Fibroblast of skin of scalp (primary cell): Measurements from ENCODE around the gene BANP.
A peak's percentile ranks its signal among the peaks of the same experiment; 100 is the strongest.
"Not testable (repeated sequence)": the region's sequence is repeated elsewhere in the genome, so short reads cannot be mapped to it uniquely, and the experiment has no call there.

Experiments used
- DNase-seq: peaks from one replicate; pipeline ENCODE4 v3.0.0-alpha.2; 2013

The BANP gene

DNA sequence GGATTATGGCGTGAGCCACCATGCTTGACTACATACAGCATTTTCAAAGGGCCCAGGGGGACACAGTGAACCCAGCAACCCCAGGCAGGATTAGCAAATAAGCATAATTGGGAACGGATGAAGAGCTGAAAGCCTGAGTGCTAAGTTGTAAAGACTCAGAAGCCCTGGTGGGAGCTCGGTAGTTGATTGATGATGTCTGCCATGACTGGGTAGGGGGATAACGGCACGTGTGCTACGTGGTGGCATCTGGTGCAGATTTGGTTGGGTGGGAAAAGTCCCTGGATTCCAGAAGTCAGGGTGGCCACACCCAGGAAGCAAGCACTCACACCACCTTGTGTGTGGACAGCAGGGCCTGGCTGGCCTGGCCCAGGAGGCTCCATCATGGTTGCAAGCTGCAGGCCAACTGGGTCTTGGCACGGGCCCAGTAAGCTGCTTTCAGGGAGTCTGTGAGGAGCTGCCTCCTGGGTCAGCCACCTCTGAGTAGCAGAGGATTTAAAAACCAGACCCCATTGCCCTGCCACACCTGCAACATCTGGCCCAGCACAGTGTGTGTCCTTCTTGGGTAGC, 154.4 kb downstream of the BANP start:
- DNase-seq = not testable (repeated sequence)

- DNase-seq = not testable (repeated sequence)
Measured at GRCh38 chr16:88106566-88106965, 155.3 kb downstream of the BANP start.

GRCh38 chr16:88108762-88109161, 157.5 kb downstream of the BANP start:
- DNase-seq = no peak

GRCh38 chr16:88109726-88110621, 158.7 kb downstream of the BANP start:
- DNase-seq = not testable (repeated sequence)

- not testable (repeated sequence) for DNase-seq
Measured at GRCh38 chr16:88110875-88111494, 159.8 kb downstream of the BANP start.

DNA sequence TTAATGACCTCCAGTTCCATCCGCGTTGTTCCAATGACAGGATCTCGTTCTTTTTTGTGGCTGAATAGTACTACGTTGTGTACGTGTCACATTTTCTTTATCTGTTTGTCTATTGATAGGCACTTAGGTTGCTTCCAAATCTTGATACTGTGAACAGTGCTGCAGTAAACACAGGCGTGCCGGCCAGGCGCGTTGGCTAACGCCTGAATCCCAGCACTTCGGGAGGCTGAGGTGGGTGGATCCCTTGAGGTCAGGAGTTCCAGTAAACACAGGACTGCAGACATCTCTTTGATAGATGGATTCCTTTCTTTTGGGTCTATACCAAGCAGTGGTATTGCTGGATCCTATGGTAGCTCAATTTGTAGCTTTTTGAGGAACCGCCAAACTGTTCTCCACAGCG, 160.7 kb downstream of the BANP start:
- not testable (repeated sequence) for DNase-seq

DNA sequence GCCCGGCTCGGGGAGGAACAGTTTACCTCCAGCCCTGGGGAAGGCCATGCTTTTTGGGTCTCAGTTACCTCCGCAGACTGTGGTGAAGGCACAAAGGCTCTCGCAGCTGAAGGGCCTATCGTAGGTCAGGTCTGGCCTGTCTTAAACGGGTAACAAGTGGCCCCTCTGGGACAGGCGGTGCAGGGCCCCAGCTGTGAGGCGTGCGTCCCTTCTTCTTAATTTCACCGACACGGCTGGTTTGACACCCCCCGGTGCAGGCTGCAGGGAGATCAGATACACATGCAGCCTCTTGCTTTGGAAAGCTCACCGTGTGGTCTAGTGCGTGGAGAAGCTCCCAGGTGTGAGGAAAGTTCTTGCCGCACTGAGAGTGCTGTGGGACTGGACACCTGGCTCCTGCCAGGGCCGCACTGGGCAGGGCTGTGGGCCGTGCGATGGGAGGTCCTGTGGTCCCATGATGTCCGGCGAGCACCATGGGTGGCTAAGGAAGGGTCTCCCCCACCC, 162.4 kb downstream of the BANP start:
- no peak for DNase-seq

GRCh38 chr16:88114541-88115228, 163.5 kb downstream of the BANP start:
- not testable (repeated sequence) for DNase-seq

- DNase-seq = no peak
Measured at GRCh38 chr16:88116121-88116520, 164.9 kb downstream of the BANP start.

DNA sequence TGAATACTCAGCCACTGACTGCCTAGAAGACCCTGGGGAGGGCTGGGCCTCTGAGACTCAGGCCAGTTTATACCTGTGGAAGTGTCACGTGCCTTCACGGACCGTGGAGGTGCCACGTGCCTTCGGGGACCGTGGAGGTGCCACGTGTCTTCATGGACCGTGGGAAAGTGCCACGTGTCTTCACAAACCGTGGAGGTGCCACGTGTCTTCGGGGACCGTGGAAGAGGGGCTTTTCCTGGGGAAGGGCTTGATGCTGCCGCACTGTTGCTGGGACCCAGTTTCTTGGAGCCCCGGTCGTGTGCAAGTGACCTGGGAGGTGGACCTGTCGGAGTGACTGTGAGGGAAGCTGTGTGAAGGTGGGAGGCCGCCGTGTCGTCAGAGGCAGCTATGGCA, 166.2 kb downstream of the BANP start:
- no peak for DNase-seq

GRCh38 chr16:88118376-88118775, 167.1 kb downstream of the BANP start:
- DNase-seq = peak; percentile 8

DNA sequence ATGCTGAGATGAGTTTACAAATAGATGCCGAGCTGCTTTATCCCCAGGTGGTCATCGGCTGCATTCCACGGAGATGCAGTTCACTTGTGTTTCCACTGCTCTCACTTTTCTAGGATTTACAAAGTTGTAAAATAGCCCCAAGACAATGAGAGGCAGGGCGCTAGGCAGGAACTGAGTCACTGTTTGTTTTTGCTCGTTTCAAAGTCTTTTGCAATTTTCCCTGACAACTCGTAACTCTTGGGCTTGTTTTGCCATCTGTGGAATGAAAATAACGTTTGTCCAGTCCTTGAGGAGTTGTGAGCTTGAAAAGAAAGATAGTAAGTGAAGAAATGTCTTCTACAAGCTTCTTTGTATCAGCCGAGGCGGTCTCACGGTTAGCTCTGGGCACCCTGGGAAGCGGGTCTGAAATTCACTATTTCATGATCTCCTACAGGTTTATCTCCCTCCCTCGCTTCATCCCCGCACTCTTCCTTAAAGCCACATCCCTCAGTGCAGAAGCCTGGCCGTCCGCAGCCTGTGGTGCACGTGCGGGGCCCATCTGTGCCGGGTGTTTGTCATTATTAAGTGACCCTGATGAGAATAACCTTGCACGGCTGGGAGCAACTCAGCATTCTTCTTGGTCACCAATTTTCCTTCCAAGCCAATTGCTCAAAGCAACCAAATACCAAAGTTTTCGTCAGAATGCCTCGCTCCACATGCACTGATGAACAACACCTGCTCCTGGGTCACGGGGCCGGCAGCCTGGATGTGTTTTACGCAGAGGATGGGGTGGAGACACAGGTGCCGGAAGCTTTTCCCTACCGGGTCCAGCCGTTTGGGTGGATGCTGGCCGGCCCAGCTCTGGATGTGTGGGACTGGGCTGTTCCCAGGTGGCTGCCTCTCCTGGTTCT, 167.9 kb downstream of the BANP start:
- peak; percentile 88 for DNase-seq

DNA sequence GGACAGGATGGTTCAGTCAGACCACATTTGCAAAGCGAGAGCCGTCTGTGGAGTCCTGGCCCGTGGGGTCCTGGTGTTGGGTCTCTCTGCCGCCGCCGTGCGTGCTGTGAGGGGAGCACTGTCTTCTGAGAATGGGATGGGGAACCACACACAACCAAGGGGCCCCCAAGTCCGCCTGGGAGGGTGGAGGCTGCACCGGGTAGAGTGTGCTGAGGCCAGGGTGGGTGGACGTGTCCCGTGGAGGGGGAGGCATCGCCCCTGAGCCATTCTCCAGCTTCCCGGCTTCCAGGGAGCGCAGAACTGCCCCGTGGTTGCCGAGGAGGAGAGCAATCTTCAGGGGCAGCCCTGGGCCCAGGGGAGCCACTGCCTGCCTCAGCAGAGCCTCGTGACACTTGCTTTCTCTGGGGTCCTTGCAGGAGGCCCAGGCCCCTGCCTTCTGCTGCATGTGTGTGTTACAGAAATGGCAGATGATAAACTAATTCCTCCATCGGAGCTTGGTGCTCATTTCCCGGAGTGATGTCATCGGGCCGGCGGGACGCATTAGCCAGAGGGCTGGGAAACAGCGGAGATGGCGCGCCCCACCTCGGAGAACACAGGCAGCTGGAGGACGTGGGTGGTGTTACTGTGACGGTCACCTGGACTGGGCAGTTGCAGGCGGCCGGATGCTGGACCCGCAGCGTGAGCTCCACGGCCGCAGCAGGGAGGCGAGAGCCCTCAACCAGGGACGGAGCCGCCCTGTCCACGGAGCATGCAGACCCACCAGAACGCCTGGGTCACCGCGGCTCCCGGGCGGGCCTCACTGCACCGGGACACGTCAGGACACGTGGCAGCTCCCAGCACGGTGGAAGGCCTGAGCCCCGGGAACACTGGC, 168.9 kb downstream of the BANP start:
- not testable (repeated sequence) for DNase-seq

DNA sequence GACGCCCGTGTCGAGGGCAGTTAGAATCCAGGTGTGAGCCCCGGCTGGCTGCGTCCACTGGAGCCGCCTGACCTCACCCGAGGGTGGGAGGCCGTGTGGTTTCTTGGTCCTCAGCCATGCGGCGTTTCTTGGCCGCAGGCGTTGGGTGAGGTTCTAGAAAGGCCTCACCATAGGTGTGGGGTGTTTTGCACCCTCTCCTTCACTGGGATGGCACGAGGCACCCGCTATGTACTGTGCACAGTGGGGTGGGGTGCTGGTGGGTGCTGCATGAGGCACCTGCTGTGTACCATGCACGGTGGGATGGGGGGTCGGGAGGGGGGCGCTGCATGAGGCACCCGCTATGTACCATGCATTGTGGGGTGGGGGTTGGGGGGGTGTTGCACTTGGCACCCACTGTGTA, 169.6 kb downstream of the BANP start:
- no peak for DNase-seq

DNA sequence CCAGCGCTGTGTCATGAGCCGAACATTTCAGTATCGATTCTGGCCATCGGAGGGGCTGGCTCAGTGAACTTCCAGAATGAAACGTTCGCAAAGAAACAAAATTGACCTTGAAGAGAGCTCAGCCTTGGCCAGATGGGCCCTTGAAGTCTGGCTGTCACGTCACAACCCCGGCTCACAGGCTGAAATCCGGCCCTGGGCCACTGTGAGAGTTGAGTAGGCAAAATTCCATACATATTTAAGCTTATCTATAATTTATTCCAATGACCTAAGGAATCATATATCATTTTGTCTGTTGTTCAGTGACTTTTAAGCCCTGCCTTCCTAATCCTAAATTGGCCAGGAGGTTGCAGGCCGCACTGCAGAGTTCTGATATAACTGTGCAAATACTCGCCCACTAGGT, 170.2 kb downstream of the BANP start:
- peak; percentile 34 for DNase-seq

DNA sequence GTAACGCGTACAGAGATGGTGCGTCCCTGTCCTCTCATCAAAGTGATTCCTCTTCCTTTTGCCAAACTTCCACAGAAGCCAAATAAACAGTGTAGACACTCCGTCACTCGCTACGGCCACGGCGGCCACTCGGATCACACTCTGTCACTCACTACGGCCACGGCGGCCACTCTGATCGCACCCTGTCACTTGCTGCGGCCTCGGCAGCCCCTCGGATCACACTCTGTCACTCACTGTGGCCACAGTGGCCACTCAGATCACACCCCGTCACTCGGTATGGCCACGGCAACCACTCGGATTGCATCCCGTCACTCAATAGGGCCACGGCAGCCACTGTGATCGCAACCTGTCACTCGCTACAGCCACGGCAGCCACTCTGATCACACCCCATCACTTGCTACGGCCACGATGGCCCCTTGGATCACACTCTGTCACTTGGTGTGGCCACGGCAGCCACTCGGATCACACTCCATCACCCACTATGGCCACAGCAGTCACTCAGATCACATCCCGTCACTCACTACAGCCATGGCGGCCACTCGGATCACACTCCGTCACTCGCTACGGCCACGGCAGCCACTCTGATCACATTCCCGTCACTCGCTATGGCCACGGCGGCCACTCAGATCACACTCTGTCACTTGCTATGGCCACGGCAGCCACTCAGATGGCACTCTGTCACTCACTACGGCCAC, 170.8 kb downstream of the BANP start:
- DNase-seq = no peak
